K562 (cell line): ENCODE data around the gene HADHB. TPM values are rescaled to one million over a fixed set of nuclear protein-coding genes. Genes with fewer than 3 reads are reported as not detected.

Source experiments
- BCOR ChIP-seq: fragments of 450-650 bp; IDR thresholded peaks from 2 replicates; pipeline ENCODE4 v1.6.1; 2016
- BRF1 ChIP-seq: IDR thresholded peaks from 3 replicates; pipeline ENCODE4 v1.6.1; 2011; ENCODE audit warnings: borderline replicate concordance, mild to moderate bottlenecking; ENCODE audit not compliant: insufficient read length; ENCODE audit errors: extremely low read depth
- CHD1 ChIP-seq: fragments of 200-600 bp; sonication (generic); IDR thresholded peaks from one replicate; pipeline ENCODE4 v1.6.1; 2012; ENCODE audit warnings: mild to moderate bottlenecking, moderate library complexity, low read length, inconsistent platforms
- CREB3 ChIP-seq: fragments of 450-650 bp; conservative IDR thresholded peaks from 2 replicates; pipeline ENCODE4 v1.6.1; 2016; ENCODE audit warnings: missing genetic modification characterization, low read depth, mild to moderate bottlenecking, missing compliant biosample characterization, moderate library complexity
- CREB5 ChIP-seq: fragments of 250-450 bp; sonication (Bioruptor Pico); IDR thresholded peaks from 2 replicates; pipeline ENCODE4 v1.5.0; 2020; ENCODE audit warnings: mild to moderate bottlenecking
- EGR1 ChIP-seq: fragments of 450-650 bp; conservative IDR thresholded peaks from 2 replicates; pipeline ENCODE4 v1.6.1; 2017; ENCODE audit warnings: mild to moderate bottlenecking
- EP400 ChIP-seq: fragments of 450-650 bp; IDR thresholded peaks from 2 replicates; pipeline ENCODE4 v1.6.1; 2017; ENCODE audit warnings: antibody characterized with exemption, mild to moderate bottlenecking, moderate library complexity
- GABPA ChIP-seq: fragments of 200-800 bp; sonication (Bioruptor generic); conservative IDR thresholded peaks from 2 replicates; pipeline ENCODE4 v1.6.1; 2016; ENCODE audit warnings: low read depth, missing genetic modification characterization, missing compliant biosample characterization
- HMG20A ChIP-seq: fragments of 450-650 bp; formaldehyde crosslinking; conservative IDR thresholded peaks from 2 replicates; pipeline ENCODE4 v1.4.0; 2020; ENCODE audit warnings: mild to moderate bottlenecking, mixed read lengths
- MITF ChIP-seq: IDR thresholded peaks from 2 replicates; pipeline ENCODE4 v1.6.1; 2014; ENCODE audit warnings: antibody characterized with exemption
- NR0B1 ChIP-seq: fragments of 450-650 bp; IDR thresholded peaks from one replicate; pipeline ENCODE4 v1.6.1; 2018; ENCODE audit warnings: mild to moderate bottlenecking, moderate library complexity; ENCODE audit not compliant: partially characterized antibody
- PKNOX1 ChIP-seq: fragments of 450-650 bp; IDR thresholded peaks from 2 replicates; pipeline ENCODE4 v1.6.1; 2016
- TAF7 ChIP-seq: fragments of 450-650 bp; IDR thresholded peaks from 2 replicates; pipeline ENCODE4 v1.6.1; 2016; ENCODE audit warnings: missing genetic modification characterization, missing compliant biosample characterization
- THRA ChIP-seq: fragments of 450-650 bp; IDR thresholded peaks from 2 replicates; pipeline ENCODE4 v1.6.1; 2017; ENCODE audit warnings: mild to moderate bottlenecking, moderate library complexity
- TSC22D4 ChIP-seq: fragments of 450-650 bp; IDR thresholded peaks from 2 replicates; pipeline ENCODE4 v1.6.1; 2016; ENCODE audit warnings: missing genetic modification characterization, missing biosample characterization, control low read depth
- YBX1 ChIP-seq: fragments of 450-650 bp; IDR thresholded peaks from 2 replicates; pipeline ENCODE4 v1.7.1; 2016; ENCODE audit warnings: mild to moderate bottlenecking
- ZFP1 ChIP-seq: fragments of 450-650 bp; formaldehyde crosslinking; IDR thresholded peaks from 2 replicates; pipeline ENCODE4 v1.4.0; 2020; ENCODE audit warnings: mild to moderate bottlenecking, mixed read lengths
- ZNF174 ChIP-seq: fragments of 250-450 bp; sonication (Bioruptor Pico); IDR thresholded peaks from 2 replicates; pipeline ENCODE4 v1.4.0; 2020; ENCODE audit warnings: mild to moderate bottlenecking
- polyA plus RNA-seq, 8 experiments: library from polyadenylated mRNA; depleted of rRNA in 4 of 8; stranded (reverse) in 5 of 8; unstranded in 3 of 8; fragments of >200 nt; fragmentation: Nextera tagmentation in 2 of 8; fragmentation: Illumina TruSeq in 1 of 8; extraction: Ambion mirVana in 2 of 8; extraction: Trizol in 1 of 8; gene quantifications; 2 replicates each; pipeline versions ENCODE4 v1.2.1 to v1.2.3, GENCODE V29; 2011 to 2014; ENCODE audit warnings: inconsistent platforms in 1 of 8, missing spikeins in 1 of 8
- total RNA-seq, 7 experiments: library from RNA; depleted of rRNA in 6 of 7; stranded (reverse); fragments of >200 nt in 6 of 7; fragmentation: Illumina TruSeq in 2 of 7; extraction: Trizol in 2 of 7; gene quantifications; 2 replicates each; pipeline versions ENCODE4 v1.2.1 to v1.2.3, GENCODE V29; 2011 to 2021; ENCODE audit warnings: low replicate concordance in 1 of 7

The HADHB gene
- total and polyA plus RNA-seq, 9 of the 15 experiments (the other 6 are each of a cell fraction or from before 2014, with no cell fraction given): 67.3 to 199 (median 100) TPM

- TF ChIP-seq TAF7 (tag) (no peak), YBX1 (no peak), PKNOX1 (no peak), CREB5 (CRISPR knock-in tag) (no peak), HMG20A (CRISPR knock-in tag) (no peak), EGR1 (peak; percentile 100), BRF1 (no peak), GABPA (tag) (no peak), NR0B1 (no peak), ZFP1 (CRISPR knock-in tag) (no peak), TSC22D4 (tag) (no peak), CHD1 (peak; percentile 17), THRA (no peak), EP400 (no peak), CREB3 (tag) (no peak), MITF (0 out of 2 replicates have a peak, but pooled peaks have one; percentile 24), BCOR (no peak), ZNF174 (CRISPR knock-in tag) (no peak)
Observed at GRCh38 chr2:26245231-26245732, 543 bp downstream of the HADHB start (continued).
